Muscle layer of duodenum (tissue), 2 donors: Measurements from ENCODE around the gene CX3CL1.

Source experiments
- H3K27ac ChIP-seq: one replicate; pipeline ENCODE4 v1.7.0; 2013; ENCODE audit warnings: mild to moderate bottlenecking, low read length
- H3K27me3 ChIP-seq: one replicate; pipeline ENCODE4 v1.7.0; 2013; ENCODE audit warnings: low read depth, mild to moderate bottlenecking, control low read depth, low read length
- H3K36me3 ChIP-seq, 2 donors: one replicate each; pipeline ENCODE4 v1.7.0; 2013; ENCODE audit warnings: low read length in 2 of 2, control low read depth in 1 of 2, mild to moderate bottlenecking in 1 of 2; ENCODE audit not compliant: insufficient read depth in 2 of 2, control insufficient read depth in 1 of 2
- H3K4me1 ChIP-seq, 2 donors: one replicate each; pipeline ENCODE4 v1.7.0; 2013; ENCODE audit warnings: low read length in 2 of 2, mild to moderate bottlenecking in 2 of 2, control low read depth in 1 of 2, moderate library complexity in 1 of 2; ENCODE audit not compliant: insufficient read depth in 2 of 2, control insufficient read depth in 1 of 2
- H3K4me3 ChIP-seq, 2 donors: one replicate each; pipeline ENCODE4 v1.7.0; 2013; ENCODE audit warnings: low read length in 2 of 2, low read depth in 1 of 2, mild to moderate bottlenecking in 1 of 2
- H3K9me3 ChIP-seq, 2 donors: one replicate each; pipeline ENCODE4 v1.7.0; 2013; ENCODE audit warnings: low read length in 2 of 2, control low read depth in 1 of 2, mild to moderate bottlenecking in 1 of 2; ENCODE audit not compliant: control insufficient read depth in 1 of 2
- donor health status: healthy.

The CX3CL1 gene

DNA sequence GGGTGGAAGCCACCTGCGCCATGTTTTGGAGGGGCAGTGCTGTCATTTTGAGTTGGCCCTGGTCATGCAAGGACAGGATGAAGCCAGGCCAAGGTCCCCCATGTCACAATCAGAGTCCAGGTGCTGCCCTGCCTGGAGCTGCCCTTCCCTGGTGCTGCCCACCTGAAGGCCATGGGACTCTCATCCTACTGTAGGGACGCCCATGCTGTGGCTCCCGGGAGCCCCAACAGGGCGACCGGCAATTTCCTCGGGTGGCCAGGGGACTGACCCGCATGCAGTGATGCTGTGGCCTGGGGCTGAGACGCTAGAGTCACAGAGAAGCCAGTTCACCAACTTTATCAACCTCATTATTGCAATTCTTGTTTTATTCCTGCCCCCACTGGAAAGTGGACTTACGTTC lies 40.3 kb downstream of the CX3CL1 start:
- Histone ChIP-seq H3K36me3 (no peaks in the 10 kb centered on the region), H3K27me3 (no peaks in the 10 kb centered on the region), H3K4me3 (no peak overlapping the region), H3K27ac (no peak overlapping the region), H3K4me1 (peaks cover 5 to 10% of the 10 kb centered on the region in 2 donors), H3K9me3 (no peaks in the 10 kb centered on the region)

- Histone ChIP-seq H3K27me3 (no peaks in the 10 kb centered on the region), H3K36me3 (no peaks in the 10 kb centered on the region), H3K4me3 (no peak overlapping the region), H3K27ac (no peak overlapping the region), H3K4me1 (peaks cover 5 to 10% of the 10 kb centered on the region in 2 donors), H3K9me3 (no peaks in the 10 kb centered on the region)
These were observed 41.0 kb downstream of the CX3CL1 start for GRCh38 chr16:57413301-57413730.

GRCh38 chr16:57413733-57414132 lies 41.4 kb downstream of the CX3CL1 start:
- no peaks in the 10 kb centered on the region for H3K9me3 ChIP-seq

DNA sequence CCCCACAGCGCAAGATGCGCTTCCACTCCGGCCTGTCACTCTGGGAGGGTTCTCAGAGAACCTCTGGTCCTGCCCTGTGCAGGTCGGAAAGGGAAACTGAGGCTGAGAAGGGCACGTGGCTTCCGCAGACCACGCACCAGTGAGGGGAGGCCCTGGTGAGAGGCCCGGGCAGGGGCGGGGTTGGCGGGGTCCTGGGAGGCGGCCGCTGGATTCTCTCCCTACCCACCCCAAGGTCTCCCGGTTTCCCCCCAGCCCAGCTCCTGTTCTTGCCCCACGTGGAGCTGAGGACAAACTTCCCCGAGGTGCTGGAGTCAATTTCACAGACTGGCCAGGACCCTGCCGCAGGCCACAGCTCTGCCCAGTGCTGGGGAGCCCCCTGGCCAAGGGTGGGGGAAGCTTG lies 43.8 kb downstream of the CX3CL1 start:
- H3K36me3 ChIP-seq: no peaks in the 10 kb centered on the region
- no peak overlapping the region for H3K27ac ChIP-seq
- no peaks in the 10 kb centered on the region for H3K27me3 ChIP-seq
- no peaks in the 10 kb centered on the region for H3K9me3 ChIP-seq
- no peak overlapping the region for H3K4me3 ChIP-seq
- H3K4me1 ChIP-seq: peaks cover 13 to 19% of the 10 kb centered on the region in 2 donors

More at GRCh38 chr16:57413733-57414132, 41.4 kb downstream of the CX3CL1 start:
- no peaks in the 10 kb centered on the region for H3K36me3 ChIP-seq
- no peak overlapping the region for H3K27ac ChIP-seq
- H3K4me1 ChIP-seq: peaks cover 8 to 13% of the 10 kb centered on the region in 2 donors
- H3K27me3 ChIP-seq: no peaks in the 10 kb centered on the region
- H3K4me3 ChIP-seq: no peak overlapping the region

- Histone ChIP-seq H3K9me3 (no peaks in the 10 kb centered on the region), H3K36me3 (no peaks in the 10 kb centered on the region), H3K4me3 (no peak overlapping the region), H3K27me3 (no peaks in the 10 kb centered on the region), H3K4me1 (peaks cover 13 to 25% of the 10 kb centered on the region in 2 donors), H3K27ac (no peak overlapping the region)
These were observed 47.2 kb downstream of the CX3CL1 start for GRCh38 chr16:57419506-57419905.

DNA sequence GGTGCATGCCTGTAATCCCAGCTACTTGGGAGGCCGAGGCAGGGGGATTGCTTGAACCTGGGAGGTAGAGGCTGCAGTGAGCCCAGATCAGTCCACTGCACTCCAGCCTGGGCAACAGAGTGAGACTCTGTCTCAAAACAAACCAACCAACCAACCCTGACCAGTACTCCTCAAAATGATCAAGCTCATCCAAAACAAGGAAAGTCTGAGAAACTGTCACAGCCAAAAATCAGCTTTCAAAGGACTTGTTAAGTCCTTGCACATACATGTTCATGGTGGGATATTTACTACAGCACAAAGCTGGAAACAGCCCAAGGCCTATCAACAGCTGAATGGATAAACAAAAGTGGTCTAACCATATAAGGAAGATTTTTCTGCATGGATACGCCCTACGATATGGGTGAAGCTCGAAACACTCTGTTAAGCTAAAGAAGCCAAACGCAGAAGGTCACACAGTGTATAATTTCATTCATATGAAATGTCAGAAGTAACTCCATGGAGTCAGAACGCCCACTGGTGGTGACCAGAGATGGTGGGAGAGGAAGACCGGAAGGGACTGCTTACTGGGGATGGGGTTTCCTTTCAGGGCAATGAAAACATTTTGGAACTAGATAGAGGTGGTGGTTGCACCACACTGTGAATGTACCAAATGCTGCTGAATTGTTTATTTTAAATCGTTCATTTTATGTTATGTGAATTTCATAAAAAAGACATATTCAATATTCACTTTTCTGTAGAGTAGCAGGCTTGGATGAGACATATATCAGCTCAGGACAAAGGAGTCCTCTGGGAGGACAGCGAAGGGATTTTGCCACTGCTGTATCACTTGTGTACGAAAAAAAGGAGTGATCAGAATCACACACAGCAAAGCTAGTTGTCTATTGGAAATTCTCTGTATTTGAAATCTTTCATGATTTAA lies 50.0 kb downstream of the CX3CL1 start:
- Histone ChIP-seq H3K4me3 (no peak overlapping the region), H3K9me3 (no peaks in the 10 kb centered on the region), H3K27me3 (no peaks in the 10 kb centered on the region), H3K4me1 (peaks cover 8 to 18% of the 10 kb centered on the region in 2 donors), H3K36me3 (no peaks in the 10 kb centered on the region), H3K27ac (no peak overlapping the region)

DNA sequence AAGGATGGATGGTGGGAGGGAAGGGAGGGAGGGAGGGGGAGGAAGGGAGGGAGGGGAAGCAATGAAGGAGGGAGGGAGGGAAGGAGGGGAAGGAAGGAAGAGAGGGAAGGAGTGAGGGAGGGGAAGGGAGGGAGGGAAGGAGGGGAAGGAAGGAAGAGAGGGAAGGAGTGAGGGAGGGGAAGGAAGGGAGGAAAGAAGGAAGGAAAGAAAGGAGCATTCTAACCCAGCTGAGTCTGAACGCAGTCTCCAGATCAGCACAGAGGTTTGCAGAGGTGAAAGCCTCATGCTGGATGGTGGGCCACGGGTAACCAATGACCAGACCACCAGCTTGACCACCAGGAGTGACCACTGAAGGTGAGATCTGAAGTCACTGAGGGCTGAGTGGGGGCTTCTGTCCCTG lies 50.9 kb downstream of the CX3CL1 start:
- Histone ChIP-seq H3K27me3 (no peaks in the 10 kb centered on the region), H3K4me1 (peaks cover 8 to 14% of the 10 kb centered on the region in 2 donors), H3K4me3 (no peak overlapping the region), H3K27ac (no peak overlapping the region), H3K9me3 (no peaks in the 10 kb centered on the region), H3K36me3 (peaks cover 0 to 6% of the 10 kb centered on the region in 2 donors)

DNA sequence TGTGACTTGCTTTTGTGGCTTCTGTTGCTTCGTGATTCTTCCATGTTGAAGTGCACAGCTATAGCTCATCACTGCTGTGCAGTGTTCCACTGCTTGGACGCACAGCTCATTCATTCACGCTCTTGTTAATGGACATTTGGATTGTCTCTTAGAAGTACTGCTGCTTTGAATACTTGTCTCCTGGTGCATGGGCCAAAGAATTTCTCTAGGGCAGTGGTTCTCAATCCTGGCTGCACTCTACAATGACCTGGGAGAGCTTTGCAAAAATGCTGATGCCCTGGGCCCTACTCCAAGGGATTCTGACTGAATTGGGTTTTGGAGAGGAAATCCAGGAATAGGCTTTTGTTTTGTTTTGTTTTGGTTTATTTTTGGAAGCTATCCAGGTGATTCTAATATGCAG lies 52.3 kb downstream of the CX3CL1 start:
- H3K27me3 ChIP-seq: no peaks in the 10 kb centered on the region
- no peak overlapping the region for H3K4me3 ChIP-seq
- H3K4me1 ChIP-seq: peaks cover 0 to 6% of the 10 kb centered on the region in 2 donors
- H3K9me3 ChIP-seq: no peaks in the 10 kb centered on the region
- peaks cover 10 to 17% of the 10 kb centered on the region in 2 donors for H3K36me3 ChIP-seq
- no peak overlapping the region for H3K27ac ChIP-seq

GRCh38 chr16:57426356-57426755 lies 54.1 kb downstream of the CX3CL1 start:
- peaks cover 17 to 34% of the 10 kb centered on the region in 2 donors for H3K36me3 ChIP-seq
- H3K4me1 ChIP-seq: peaks cover 0 to 6% of the 10 kb centered on the region in 2 donors
- H3K9me3 ChIP-seq: no peaks in the 10 kb centered on the region
- H3K27me3 ChIP-seq: no peaks in the 10 kb centered on the region
- H3K4me3 ChIP-seq: no peak overlapping the region
- no peak overlapping the region for H3K27ac ChIP-seq

- peaks cover 0 to under 1% of the 10 kb centered on the region in 2 donors for H3K4me1 ChIP-seq
- H3K27ac ChIP-seq: no peak overlapping the region
- peaks cover 21 to 42% of the 10 kb centered on the region in 2 donors for H3K36me3 ChIP-seq
- H3K9me3 ChIP-seq: no peaks in the 10 kb centered on the region
- no peaks in the 10 kb centered on the region for H3K27me3 ChIP-seq
- no peak overlapping the region for H3K4me3 ChIP-seq
These were observed 55.0 kb downstream of the CX3CL1 start for GRCh38 chr16:57427307-57427706.

DNA sequence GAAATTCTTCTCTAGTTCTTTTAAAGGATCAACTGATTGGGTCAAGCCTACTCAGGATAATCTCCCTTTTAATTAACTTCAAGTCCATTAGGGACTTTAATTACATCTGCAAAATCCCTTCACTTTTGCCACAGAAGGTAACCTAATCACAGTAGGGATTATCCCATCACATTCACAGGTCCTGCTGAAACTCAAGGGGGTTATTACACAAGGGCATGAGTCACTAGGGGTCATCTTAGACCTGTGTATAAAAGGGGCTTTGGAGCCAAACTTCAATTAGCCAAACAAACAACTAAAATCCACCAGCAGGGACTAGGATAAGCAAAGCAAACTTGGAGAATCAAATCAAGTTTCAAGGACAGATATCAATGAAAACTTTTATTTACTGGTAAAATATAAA lies 55.5 kb downstream of the CX3CL1 start:
- H3K36me3 ChIP-seq: peaks cover 26 to 47% of the 10 kb centered on the region in 2 donors
- H3K4me3 ChIP-seq: no peak overlapping the region
- no peaks in the 10 kb centered on the region for H3K4me1 ChIP-seq
- no peaks in the 10 kb centered on the region for H3K27me3 ChIP-seq
- H3K27ac ChIP-seq: no peak overlapping the region
- no peaks in the 10 kb centered on the region for H3K9me3 ChIP-seq
